ENCODE data around the gene PTCHD4. TPM values are rescaled to one million over a fixed set of nuclear protein-coding genes. Genes with fewer than 3 reads are reported as not detected.
A peak's percentile ranks its signal among the peaks of the same experiment; 100 is the strongest.

The PTCHD4 gene
- total RNA-seq, 1 donor from 2014 or later, result 16.1 TPM

GRCh38 chr6:48099713-48100587 lies 11.0 kb downstream of the PTCHD4 start:
- DNase-seq, result no peak

GRCh38 chr6:48098923-48099322 lies 12.1 kb downstream of the PTCHD4 start:
- no peak for DNase-seq

- no peak for DNase-seq
Observed at GRCh38 chr6:48092550-48093217, 18.3 kb downstream of the PTCHD4 start.

- DNase-seq, result no peak
Observed at GRCh38 chr6:48090546-48090945, 20.5 kb downstream of the PTCHD4 start.

GRCh38 chr6:48087448-48087847 lies 23.5 kb downstream of the PTCHD4 start:
- DNase-seq, result no peak

- DNase-seq, result no peak
Observed at GRCh38 chr6:48086187-48086586, 24.8 kb downstream of the PTCHD4 start.

GRCh38 chr6:48085131-48085741 lies 25.8 kb downstream of the PTCHD4 start:
- no peak for DNase-seq

GRCh38 chr6:48084201-48084600 lies 26.8 kb downstream of the PTCHD4 start:
- DNase-seq, result no peak

- DNase-seq, result no peak
Observed at GRCh38 chr6:48080227-48081009, 30.6 kb downstream of the PTCHD4 start.

GRCh38 chr6:48078120-48078519 lies 32.9 kb downstream of the PTCHD4 start:
- no peak for DNase-seq

GRCh38 chr6:48075181-48075580 lies 35.8 kb downstream of the PTCHD4 start:
- DNase-seq, result no peak

GRCh38 chr6:48073976-48074767 lies 36.8 kb downstream of the PTCHD4 start:
- DNase-seq, result no peak

GRCh38 chr6:48071833-48072232 lies 39.2 kb downstream of the PTCHD4 start:
- no peak for DNase-seq

GRCh38 chr6:48069280-48069679 lies 41.7 kb downstream of the PTCHD4 start:
- no peak for DNase-seq

GRCh38 chr6:48068278-48069251 lies 42.4 kb downstream of the PTCHD4 start:
- peak; percentile 56 for DNase-seq

- DNase-seq, result no peak
Observed at GRCh38 chr6:48067886-48068277, 43.1 kb downstream of the PTCHD4 start.

GRCh38 chr6:48067148-48067712 lies 43.8 kb downstream of the PTCHD4 start:
- no peak for DNase-seq

GRCh38 chr6:48061265-48061990 lies 49.6 kb downstream of the PTCHD4 start:
- DNase-seq, result no peak

All from occipital lobe (tissue), 2 donors.